Measurements from ENCODE around the gene MRPS18A. TPM values are rescaled to one million over a fixed set of nuclear protein-coding genes. Genes with fewer than 3 reads are reported as not detected.

The MRPS18A gene
- 56.4 and 68.9 TPM in 2 replicates for total RNA-seq

GRCh38 chr6:43687437-43688347 is at the start of gene MRPS18A:
MRPS18A (minus strand) TSS chr6:43687791; CDS start chr6:43687779, 12 bp downstream.
- H3K4me3 ChIP-seq (ENCODE audit: low read depth, low read length): peak within 1 kb of the TSS; percentile 75
- no peak for DNase-seq (ENCODE audit: low read depth)
- no peak for TF ChIP-seq CTCF (conservative IDR thresholded peaks at IDR 0.05; ENCODE audit: low read depth, low read length)

- no peak overlapping the region for H3K4me3 ChIP-seq (ENCODE audit: low read depth, low read length)
- no peak for DNase-seq (ENCODE audit: low read depth)
- no peak for TF ChIP-seq CTCF (conservative IDR thresholded peaks at IDR 0.05; ENCODE audit: low read depth, low read length)
Measured at GRCh38 chr6:43736844-43737243, 49.3 kb upstream of the MRPS18A start.

GRCh38 chr6:43736211-43736786 is 48.7 kb upstream of the MRPS18A start:
- no peak overlapping the region for H3K4me3 ChIP-seq (ENCODE audit: low read depth, low read length)
- no peak for DNase-seq (ENCODE audit: low read depth)

GRCh38 chr6:43735642-43736199 is 48.1 kb upstream of the MRPS18A start:
- H3K4me3 ChIP-seq (ENCODE audit: low read depth, low read length): no peak overlapping the region
- no peak for DNase-seq (ENCODE audit: low read depth)
- TF ChIP-seq CTCF (conservative IDR thresholded peaks at IDR 0.05; ENCODE audit: low read depth, low read length): no peak

More at GRCh38 chr6:43736211-43736786, 48.7 kb upstream of the MRPS18A start:
- TF ChIP-seq CTCF (conservative IDR thresholded peaks at IDR 0.05; ENCODE audit: low read depth, low read length): no peak

- no peak for TF ChIP-seq CTCF (conservative IDR thresholded peaks at IDR 0.05; ENCODE audit: low read depth, low read length)
- no peak overlapping the region for H3K4me3 ChIP-seq (ENCODE audit: low read depth, low read length)
- DNase-seq (ENCODE audit: low read depth): no peak
Measured at GRCh38 chr6:43734294-43734665, 46.7 kb upstream of the MRPS18A start.

- no peak for TF ChIP-seq CTCF (conservative IDR thresholded peaks at IDR 0.05; ENCODE audit: low read depth, low read length)
- H3K4me3 ChIP-seq (ENCODE audit: low read depth, low read length): no peak overlapping the region
- DNase-seq (ENCODE audit: low read depth): no peak
Measured at GRCh38 chr6:43733471-43734293, 46.1 kb upstream of the MRPS18A start.
